Activated CD4-positive, CD25-positive, alpha-beta regulatory T cell treated with anti-CD3 and anti-CD28 coated beads, Interleukin-2, amount 50 U/mL, for 16 hours (primary cell): ENCODE results near the gene EPN2.

ENCODE experiments used
- DNase-seq: peaks from one replicate; pipeline ENCODE4 v3.0.0-alpha.2; 2020; ENCODE audit warnings: low read depth, low spot score

The EPN2 gene

DNA sequence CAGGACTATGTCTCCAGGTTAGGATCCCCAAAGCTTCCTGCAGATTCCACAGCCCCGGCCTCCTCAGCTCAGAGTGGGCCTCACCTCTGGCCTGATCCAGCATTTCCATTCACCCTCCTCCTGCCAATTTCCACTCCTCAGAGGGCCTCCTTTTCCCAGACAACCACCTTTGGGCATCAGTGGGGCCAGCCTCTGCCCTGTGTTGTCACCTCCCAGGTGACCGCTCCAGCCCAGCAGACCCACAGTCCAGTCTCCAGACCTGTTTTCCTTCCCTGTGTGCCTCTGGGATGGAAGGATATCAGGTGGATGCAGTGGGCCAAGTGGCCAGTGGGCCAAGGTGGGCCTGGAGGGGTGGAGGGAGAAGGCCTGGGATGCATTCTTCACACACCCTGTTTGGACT is 92.7 kb downstream of the EPN2 start:
- no peak for DNase-seq

DNA sequence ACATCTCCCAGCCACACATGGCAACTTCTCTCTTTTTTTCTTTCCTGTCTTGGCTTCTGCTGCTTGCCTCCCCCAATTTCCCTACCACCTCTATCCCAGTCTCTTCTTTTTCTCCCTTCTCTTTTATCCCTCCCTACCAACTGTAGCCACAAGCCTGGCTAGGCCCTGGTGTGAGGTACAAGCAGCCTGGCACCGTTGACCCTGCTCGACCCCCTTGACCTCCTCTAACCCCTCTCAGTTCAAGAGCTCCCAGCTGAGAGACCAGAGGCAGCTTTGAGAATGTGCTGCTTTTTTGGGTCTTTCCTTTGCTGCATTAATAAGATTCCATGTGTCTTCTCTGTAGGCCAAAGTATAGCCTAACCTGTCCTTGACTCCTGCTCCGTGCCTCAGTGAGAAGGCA is 93.1 kb downstream of the EPN2 start:
- no peak for DNase-seq

GRCh38 chr17:19331134-19331533 is 94.0 kb downstream of the EPN2 start:
- DNase-seq, result no peak

DNA sequence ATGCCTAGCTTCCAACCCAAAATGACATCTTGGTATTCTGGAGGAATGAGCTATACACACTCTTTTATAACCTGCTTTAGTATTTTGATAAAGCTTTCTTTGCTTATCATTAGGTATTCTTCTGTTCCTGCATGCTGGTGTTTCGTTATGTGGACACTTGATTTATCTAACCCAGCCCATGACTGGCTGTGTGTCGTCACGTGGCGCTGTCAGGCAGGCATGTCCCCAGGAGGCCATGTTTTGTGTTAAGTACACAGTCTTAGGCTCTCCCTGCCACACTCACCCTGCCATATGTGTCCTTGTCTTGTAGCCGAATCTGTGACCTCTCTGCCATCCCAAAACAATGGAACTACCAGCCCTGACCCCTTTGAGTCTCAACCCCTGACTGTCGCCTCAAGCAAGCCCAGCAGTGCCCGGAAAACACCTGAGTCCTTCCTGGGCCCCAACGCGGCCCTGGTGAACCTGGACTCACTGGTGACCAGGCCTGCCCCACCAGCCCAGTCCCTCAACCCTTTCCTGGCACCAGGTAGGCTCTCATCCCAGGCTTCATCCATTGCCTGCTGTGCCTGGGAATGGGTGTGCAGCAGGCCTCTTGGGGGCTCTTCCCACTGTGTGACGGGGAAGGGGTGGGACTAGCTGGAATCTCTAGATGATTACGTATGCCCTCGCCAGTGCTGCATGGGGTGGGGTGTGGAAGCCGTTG is 94.5 kb downstream of the EPN2 start:
- DNase-seq, result no peak

DNA sequence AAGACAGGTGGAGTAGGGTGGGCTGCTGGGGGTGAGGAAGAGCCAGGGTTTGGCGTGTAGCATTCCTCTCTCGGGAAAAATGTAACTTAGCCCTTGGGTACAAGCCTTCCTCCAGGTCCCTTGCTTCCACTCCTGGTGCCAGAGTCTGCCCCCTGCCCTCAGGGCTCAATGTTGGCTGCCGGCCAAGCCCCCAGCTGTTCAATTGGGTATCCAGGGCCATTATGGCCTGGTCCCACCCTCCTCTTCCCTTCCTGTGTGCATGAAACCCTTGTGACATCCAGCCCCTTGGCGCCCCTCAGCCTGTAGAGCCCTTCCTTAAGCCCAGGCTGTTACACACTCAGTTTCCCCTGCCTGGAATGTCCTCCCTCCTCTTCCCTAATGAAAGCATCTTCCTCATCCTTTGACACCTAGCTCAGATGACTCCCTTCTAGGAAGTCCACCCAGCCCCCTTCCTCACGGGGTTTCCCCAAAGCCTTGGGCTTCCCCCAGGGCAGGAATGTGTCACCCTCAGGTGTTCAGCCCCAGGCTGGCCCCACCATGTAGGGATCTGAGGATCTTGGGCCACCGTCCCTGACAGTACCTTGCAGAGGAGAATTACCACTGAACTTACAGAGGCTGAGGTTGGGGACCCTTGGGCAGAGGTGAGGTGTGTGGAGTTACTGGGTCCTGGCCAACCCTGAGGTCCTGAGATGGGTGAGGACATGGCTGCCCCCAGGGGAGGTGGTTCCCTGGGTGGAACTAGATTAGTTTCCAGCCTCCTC is 95.4 kb downstream of the EPN2 start:
- DNase-seq, result no peak

- DNase-seq, result no peak
Observed at GRCh38 chr17:19333132-19333440, 95.9 kb downstream of the EPN2 start.

- DNase-seq, result no peak
Observed at GRCh38 chr17:19333736-19334290, 96.6 kb downstream of the EPN2 start.

DNA sequence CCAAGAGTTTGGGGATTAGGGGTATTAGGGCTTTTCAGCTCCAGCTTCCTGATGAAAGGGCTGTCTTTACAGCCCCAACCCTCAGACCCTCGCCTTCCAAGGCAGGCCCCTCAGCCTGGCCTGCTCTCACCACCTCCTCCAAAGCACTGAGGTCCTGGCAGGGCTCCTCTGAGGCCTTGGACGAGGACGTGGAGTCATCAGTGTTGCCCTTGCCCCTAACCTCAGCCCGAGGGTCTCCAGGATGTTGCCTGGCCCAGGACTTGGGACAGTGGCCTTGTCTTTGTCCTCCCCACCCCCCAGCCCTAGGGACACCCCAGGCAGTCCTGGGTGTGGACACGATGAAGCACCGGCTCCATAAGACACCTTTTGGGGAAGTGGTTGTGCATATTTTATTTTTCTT is 97.2 kb downstream of the EPN2 start:
- no peak for DNase-seq

GRCh38 chr17:19335951-19336631 is 98.9 kb downstream of the EPN2 start:
- no peak for DNase-seq

DNA sequence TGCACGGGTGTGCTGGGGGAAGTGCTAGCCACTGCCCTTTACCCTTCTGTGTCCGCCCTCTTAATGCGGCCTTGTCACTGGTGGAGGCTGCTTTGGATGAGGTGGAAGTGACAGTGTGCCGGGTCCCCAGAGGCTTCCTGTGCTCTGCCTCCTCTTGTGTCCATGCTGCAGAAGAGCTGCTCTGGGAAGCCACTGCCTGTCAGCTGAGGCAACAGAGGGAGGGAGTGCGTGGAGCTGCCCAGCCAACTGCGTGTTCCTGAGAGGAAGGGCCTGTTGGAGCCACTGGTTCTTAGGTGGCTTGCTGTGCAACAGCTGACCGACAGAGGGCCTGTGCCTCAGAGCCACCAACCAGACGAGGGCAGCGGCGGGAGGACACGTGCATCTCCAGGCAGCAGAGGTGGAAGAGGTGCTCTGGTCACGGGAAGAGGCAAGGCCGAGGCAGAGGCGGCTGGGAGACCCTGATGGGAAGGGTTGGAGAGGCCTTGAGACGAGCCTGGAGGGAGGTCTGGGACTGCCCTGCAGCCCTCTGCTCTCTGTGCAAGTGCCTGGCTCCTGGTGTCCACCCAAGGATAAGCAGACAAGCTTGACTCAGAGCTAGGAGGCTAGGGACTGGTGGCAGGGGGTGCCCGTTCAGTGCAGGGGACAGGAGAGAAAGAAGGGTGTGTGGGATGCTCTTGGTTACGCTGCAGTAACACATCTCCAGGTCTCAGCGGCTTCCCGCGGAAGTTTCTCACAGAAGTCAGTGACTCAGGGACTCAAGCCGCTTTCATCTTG is 100.0 kb downstream of the EPN2 start:
- no peak for DNase-seq

DNA sequence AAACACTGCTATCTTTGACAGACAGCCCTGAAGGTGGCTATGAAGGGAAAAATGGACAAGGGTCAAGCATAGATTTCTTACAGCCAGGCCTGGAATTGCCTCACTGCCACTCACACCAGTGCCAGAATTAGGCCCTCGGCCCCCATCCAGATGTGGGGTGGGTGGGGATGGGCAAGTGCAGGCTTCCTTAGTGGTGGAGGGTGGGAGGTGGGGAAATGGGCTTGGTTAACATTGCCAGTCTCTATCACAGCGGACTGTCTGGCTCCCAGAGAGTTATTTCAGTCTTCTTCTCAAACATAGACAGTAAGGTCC is 100.5 kb downstream of the EPN2 start:
- no peak for DNase-seq

DNA sequence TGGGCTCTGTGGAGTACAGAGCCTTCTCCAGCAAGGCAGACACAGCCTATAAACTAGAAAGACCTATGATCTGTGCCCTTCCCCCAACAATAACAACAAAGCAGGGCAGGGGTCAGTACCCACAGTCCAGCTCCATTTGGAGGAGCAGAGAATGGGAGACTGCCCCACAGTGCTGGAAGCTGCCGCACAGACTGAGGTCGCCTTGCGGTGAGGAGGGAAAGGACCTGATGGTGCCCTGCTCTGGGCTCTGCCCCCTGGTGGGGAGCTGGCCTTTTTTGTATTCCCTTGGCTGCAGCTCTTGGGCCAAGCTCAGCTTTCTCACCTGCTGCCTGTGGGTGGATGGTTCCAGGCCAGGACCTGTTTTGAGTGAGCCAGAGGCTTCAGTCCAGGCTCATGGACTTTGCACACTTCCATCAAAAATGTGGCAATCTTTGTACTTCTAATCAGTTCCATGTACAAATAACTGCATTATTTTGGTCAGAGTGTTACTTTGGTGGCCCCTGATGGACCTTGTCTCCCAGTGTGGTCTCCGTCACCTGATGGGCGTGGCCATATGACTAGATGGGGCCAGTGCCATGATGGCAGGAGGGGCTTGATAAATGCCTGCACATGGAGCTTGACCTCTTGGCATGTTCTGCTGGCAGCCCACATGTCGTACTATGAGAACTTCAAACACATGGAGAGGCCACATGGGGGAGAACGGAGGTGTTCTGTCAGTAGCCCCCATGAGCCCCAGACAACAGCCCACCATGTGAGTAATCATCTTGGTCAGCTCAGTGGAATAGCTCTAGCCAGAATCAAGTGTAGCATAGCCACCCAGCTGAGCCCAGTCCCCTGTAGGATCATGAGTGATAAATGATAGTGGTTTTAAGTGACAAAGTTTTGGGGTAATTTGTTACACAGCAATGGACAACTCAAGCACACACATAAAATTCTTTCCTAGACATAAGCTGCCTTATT is 101.1 kb downstream of the EPN2 start:
- DNase-seq, result peak; percentile 30

GRCh38 chr17:19339341-19339815 is 102.2 kb downstream of the EPN2 start:
- no peak for DNase-seq

- no peak for DNase-seq
Observed at GRCh38 chr17:19341211-19341631, 104.1 kb downstream of the EPN2 start.

- DNase-seq, result no peak
Observed at GRCh38 chr17:19341641-19342610, 104.8 kb downstream of the EPN2 start.

DNA sequence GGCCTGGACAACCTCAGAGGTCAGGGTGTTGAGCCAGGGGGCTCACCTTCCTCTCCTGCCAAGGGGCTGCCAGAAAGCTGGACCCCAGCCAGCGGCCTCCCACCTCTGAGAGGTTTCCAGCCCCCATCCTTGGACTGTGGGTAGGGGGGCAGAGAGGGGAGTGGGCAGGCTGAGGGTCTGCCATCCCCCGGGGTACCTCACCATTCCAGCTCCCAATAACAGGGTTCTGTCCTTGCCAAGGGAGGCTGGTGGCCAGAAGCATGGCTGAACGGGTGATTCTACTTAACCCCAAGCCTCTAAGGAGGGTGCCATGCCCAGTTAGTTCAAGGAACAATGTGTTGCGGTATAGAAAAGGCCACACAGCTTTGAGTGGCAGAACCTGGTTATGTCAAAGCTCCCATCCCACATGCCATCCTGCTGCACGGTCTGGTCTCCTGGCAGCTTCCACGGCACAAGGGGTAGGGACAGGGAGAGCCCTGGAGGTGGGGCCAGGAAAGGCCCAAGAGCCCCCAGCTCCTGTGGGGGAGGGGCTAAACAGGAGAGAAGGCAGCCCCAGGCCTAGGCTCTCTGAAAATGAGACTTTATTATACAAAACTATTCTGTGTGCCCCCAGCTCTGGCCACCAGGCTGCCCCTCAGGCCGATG is 105.6 kb downstream of the EPN2 start:
- no peak for DNase-seq

GRCh38 chr17:19343256-19343630 is 106.1 kb downstream of the EPN2 start:
- no peak for DNase-seq

GRCh38 chr17:19343671-19344151 is 106.5 kb downstream of the EPN2 start:
- no peak for DNase-seq
